GM12875 (cell line): ENCODE data around the gene FRMD4A.
A peak's percentile ranks its signal among the peaks of the same experiment; 100 is the strongest.

ENCODE experiments used
- H3K4me3 ChIP-seq: one replicate; pipeline ENCODE4 v1.5.1; 2011; ENCODE audit warnings: low read depth, low read length, control low read depth
- CTCF ChIP-seq: IDR thresholded peaks from 2 replicates; pipeline ENCODE4 v1.5.1; 2011; ENCODE audit warnings: low read depth, mild to moderate bottlenecking, control low read depth, inconsistent platforms, low read length, moderate library complexity, borderline replicate concordance; ENCODE audit not compliant: insufficient read depth

Gene FRMD4A

DNA sequence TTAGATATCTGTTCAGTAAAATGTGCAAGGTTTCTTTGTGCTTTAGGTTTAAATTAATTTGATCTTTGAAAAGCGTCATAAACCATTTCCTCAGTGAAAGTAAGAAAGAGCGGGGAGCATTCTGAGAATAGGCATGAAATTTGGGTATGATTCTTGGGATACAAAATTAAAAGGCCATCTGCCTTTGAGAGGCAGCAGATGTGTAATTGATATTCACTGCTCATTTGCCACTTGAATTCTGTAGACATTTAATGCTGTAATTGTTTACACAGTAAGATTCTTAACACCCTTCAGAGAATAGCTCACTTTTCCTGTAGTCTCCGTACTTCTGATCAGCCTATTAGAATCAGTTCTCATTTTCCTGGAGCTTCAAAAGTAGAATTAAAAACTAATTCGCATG lies 18.7 kb downstream of the FRMD4A start:
- H3K4me3 ChIP-seq = no peak overlapping the region
- no peak for TF ChIP-seq CTCF

DNA sequence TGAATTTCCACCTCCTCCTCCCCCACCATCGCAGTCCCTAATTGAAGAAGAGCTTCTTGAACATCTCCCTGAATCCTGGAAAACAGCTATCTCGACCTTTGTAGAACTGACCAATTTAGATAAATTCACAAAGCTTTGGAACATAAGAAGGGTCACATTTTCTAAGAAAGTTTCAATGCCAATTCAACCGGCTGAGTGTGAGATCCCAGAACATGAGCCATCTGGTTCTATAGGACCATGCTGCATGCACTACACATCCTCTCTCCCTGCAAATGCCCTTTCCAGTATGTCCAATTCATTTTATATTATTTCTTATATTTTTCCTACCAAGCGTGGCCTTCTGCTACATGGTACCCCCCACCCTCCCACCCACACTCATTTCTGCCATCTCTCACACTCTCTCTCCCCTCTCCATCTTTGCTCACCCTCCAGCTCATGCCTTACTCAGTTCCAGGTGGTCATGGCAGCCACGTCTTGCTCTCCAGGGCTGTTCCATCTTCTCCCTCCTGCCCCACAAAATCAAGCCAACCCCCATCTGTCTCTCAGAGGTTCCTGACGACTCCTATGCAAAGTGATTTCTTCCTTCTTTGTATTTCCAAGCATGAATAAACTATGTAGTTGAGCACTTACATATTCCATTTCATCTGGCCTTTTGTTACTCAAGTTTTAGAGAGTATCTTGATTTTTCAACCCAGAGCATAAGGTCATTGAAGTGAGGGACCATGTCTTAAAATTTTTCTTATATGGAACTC lies 19.3 kb downstream of the FRMD4A start:
- no peak for TF ChIP-seq CTCF

DNA sequence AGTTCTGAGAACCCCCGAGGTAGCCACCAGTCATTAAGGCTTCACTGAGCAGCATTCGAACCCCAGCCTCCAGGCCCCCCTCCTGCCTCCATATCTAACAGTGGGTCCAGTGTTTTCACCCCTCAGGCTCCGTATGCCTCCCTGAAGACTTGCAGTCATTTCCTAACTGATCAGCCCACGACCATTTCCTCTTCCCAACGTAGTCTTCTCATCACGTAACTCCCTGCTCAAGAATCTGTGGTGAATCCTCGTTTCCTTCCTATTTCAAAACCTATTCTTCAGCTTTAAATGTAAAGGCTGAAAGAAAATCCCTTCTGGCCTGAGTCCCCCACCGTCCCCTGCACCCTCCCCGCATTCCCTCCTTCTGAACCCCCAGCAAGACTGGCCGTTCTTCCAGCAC lies 21.1 kb downstream of the FRMD4A start:
- no peak for TF ChIP-seq CTCF
- H3K4me3 ChIP-seq = no peak overlapping the region

More for the DNA sequence above, 19.3 kb downstream of the FRMD4A start:
- H3K4me3 ChIP-seq = no peak overlapping the region

GRCh38 chr10:14306190-14306589 lies 24.5 kb downstream of the FRMD4A start:
- TF ChIP-seq CTCF = no peak
- no peak overlapping the region for H3K4me3 ChIP-seq

DNA sequence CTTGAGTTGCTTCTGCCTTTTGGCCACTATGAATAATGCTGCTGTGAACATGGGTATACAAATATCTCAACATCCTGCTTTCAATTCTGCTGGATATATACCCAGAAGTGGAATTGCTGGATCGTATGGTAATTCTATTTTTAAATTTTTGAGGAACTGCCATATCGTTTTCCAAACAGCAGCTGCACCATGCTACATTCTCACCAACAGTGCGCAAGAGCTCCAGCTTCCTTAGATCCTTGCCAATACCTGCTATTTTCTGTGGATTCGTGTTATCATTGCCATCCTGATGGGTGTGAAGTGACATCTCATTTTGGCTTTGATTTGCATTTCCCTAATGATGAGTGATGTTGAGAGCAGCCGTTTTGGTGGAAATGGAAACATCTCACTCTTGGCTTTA lies 26.7 kb downstream of the FRMD4A start:
- H3K4me3 ChIP-seq = no peak overlapping the region
- TF ChIP-seq CTCF = no peak

DNA sequence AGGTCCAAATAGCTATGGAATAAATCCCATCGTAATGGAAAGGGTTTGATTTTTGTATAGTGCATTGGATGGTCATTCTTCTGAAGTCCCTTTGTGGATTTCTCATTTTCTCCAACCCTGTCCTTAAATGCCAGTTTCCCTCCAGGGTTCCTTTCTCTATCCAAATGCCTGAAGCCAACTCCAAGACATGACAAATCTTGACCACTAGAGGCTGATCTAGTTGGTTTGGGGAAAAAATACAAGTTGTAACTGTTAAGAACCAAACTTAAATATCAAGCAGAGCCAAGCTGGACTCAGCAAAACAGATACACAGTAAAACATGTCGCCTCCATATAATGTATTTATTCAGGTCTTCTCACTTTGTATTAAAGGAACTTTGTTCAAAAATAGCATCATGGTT lies 28.7 kb downstream of the FRMD4A start:
- H3K4me3 ChIP-seq = no peak overlapping the region
- peak; percentile 36; the same call in 1 of the 2 replicates for TF ChIP-seq CTCF

DNA sequence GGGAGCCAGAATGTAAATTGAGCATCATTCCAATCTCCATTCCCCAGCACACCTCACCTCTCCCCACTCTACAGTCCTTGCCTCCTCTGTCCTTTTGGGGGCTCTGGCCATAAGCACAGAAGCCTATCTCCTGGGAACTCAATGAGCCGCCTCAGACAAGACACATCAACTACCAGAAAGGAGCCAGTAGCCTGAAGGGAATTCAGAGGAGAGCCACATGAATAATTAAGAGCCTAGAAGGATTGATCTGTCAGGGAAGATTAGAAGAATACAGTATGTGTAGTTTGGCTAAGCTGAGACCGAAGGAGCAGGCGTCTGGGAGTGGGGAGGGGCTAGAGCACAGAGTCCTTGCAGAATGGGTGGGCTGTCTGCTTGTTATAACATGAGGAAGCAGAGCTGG lies 31.2 kb downstream of the FRMD4A start:
- no peak overlapping the region for H3K4me3 ChIP-seq
- no peak for TF ChIP-seq CTCF
